Measurements from ENCODE around the gene ZNF501. TPM values are rescaled to one million over a fixed set of nuclear protein-coding genes. Genes with fewer than 3 reads are reported as not detected.

ZNF501 gene
- total and polyA plus RNA-seq, 2 of the 4 experiments (the other 2 are of a cell fraction): 1.1 to 3.2 TPM

DNA sequence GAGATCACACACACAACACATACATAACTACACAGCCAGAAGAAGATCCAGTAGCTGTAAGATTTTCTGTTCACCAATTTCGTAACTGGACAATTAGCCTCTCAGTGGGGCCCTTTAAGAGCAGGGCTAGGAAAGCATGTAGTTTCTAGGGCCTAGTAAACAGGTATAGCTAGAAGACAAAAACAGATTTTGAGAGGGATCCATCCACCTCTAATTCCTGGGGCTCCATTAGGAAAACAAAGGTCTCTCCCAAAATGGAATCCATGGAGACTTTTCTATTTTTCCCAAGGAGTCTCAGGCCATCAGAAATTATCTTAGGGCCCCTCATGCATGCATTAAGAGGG is 42.6 kb downstream of the ZNF501 start:
- no peak overlapping the region for H4K5ac ChIP-seq (ENCODE audit: low read depth, low read length)
- no peak overlapping the region for H3K18ac ChIP-seq (ENCODE audit: low read depth, low read length)
- H3K14ac ChIP-seq (replicated peaks; ENCODE audit: low read depth, low read length): no peak overlapping the region
- no peak overlapping the region for H3K4me2 ChIP-seq (ENCODE audit: low read depth, low read length)
- no peak overlapping the region for H4K8ac ChIP-seq (ENCODE audit: low read depth in 2 of 2, low read length in 2 of 2)
- H3K4me3 ChIP-seq (ENCODE audit: insufficient read depth, low read depth, low read length): no peak overlapping the region
- no peak overlapping the region for H2BK15ac ChIP-seq (ENCODE audit: low read depth, low read length)
- no peak overlapping the region for H2BK20ac ChIP-seq (ENCODE audit: low read depth, low read length)
- H2BK120ac ChIP-seq (ENCODE audit: low read depth, low read length): no peak overlapping the region
- dilution Hi-C loops (cut with HindIII; ENCODE audit: low sequenced_read_pairs, unreplicated experiment): no loop called here
- H3K9ac ChIP-seq (ENCODE audit: low read depth, low read length): no peak overlapping the region
- no peaks in the 10 kb centered on the region for H3K4me1 ChIP-seq (ENCODE audit: control insufficient read depth, insufficient read depth, low read length)
- no peak overlapping the region for H2AK9ac ChIP-seq (replicated peaks; ENCODE audit: low read depth, low read length, poor library complexity)
- no peaks in the 10 kb centered on the region for H3K9me1 ChIP-seq (ENCODE audit: insufficient read depth, low read length)
- no peak overlapping the region for H3K27ac ChIP-seq (ENCODE audit: insufficient read depth, low read length)
- intact Hi-C loops (cut with micrococcal nuclease): no loop called here
- no peak overlapping the region for H2BK5ac ChIP-seq (ENCODE audit: low read depth, low read length, poor library complexity, severe bottlenecking)
- H3K9me3 ChIP-seq (ENCODE audit: control insufficient read depth, insufficient read depth, low read length): peaks cover 17% of the 10 kb centered on the region
- no peaks in the 10 kb centered on the region for H4K20me1 ChIP-seq (ENCODE audit: insufficient read depth, low read length)
- TF ChIP-seq SMC3 (IDR thresholded peaks at IDR 0.05; ENCODE audit: low read depth, low read length) (no peak), NFE2L2 (IDR thresholded peaks at IDR 0.05; ENCODE audit: low read depth, low read length) (no peak), RAD21 (IDR thresholded peaks at IDR 0.05; ENCODE audit: low read length) (no peak), CEBPB (IDR thresholded peaks at IDR 0.05; ENCODE audit: low read depth, low read length) (no peak), RFX5 (IDR thresholded peaks at IDR 0.05; ENCODE audit: low read depth, low read length) (no peak), FOS (IDR thresholded peaks at IDR 0.05; ENCODE audit: low read depth, low read length) (no peak), CHD1 (IDR thresholded peaks at IDR 0.05; ENCODE audit: low read depth, low read length) (no peak), MAZ (IDR thresholded peaks at IDR 0.05; ENCODE audit: borderline replicate concordance, low read depth, low read length) (no peak), RCOR1 (IDR thresholded peaks at IDR 0.05; ENCODE audit: insufficient replicate concordance, low read length) (no peak), BHLHE40 (IDR thresholded peaks at IDR 0.05; ENCODE audit: low read depth, low read length) (no peak), POLR2A (IDR thresholded peaks at IDR 0.05; ENCODE audit: low read depth, low read length) (no peak), MXI1 (IDR thresholded peaks at IDR 0.05; ENCODE audit: borderline replicate concordance, low read depth, low read length) (no peak)
- TF ChIP-seq, protein P1, sequence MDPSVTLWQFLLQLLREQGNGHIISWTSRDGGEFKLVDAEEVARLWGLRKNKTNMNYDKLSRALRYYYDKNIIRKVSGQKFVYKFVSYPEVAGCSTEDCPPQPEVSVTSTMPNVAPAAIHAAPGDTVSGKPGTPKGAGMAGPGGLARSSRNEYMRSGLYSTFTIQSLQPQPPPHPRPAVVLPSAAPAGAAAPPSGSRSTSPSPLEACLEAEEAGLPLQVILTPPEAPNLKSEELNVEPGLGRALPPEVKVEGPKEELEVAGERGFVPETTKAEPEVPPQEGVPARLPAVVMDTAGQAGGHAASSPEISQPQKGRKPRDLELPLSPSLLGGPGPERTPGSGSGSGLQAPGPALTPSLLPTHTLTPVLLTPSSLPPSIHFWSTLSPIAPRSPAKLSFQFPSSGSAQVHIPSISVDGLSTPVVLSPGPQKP (IDR thresholded peaks at IDR 0.05; ENCODE audit: borderline replicate concordance, low read depth, low read length): no peak
- H3K23ac ChIP-seq (ENCODE audit: low read depth, low read length): no peak overlapping the region
- WGBS, 2 experiments (ENCODE audit: extremely low coverage in 2 of 2, insufficient read length in 1 of 2): no CpG with 5 or more reads among the region's 1 CpG
- CTCF ChIA-PET: no interaction called here
- in situ Hi-C loops (cut with MboI; ENCODE audit: low sequenced_read_pairs): no loop called here
- H3K4ac ChIP-seq (ENCODE audit: low read depth, low read length): no peak overlapping the region
- peaks cover 9% of the 10 kb centered on the region; the same call in 1 of the 2 replicates for H3K36me3 ChIP-seq (ENCODE audit: control insufficient read depth, insufficient read depth, low read length)
- H3K56ac ChIP-seq (ENCODE audit: extremely low read depth, insufficient read depth, low read length): no peak overlapping the region
- no peak for DNase-seq
- no peak overlapping the region for H2AFZ ChIP-seq (replicated peaks; ENCODE audit: low read length, poor library complexity)
- peaks cover 23 to 41% of the 10 kb centered on the region in 2 experiments for H3K79me1 ChIP-seq (ENCODE audit: low read depth in 1 of 2, low read length in 2 of 2)
- H3K27me3 ChIP-seq (ENCODE audit: control insufficient read depth, insufficient read depth, low read length): no peaks in the 10 kb centered on the region
- POLR2A ChIA-PET (ENCODE audit: unreplicated experiment): no interaction called here
- BruUV-seq (replicated peaks): no TSS peak
- no peak for ATAC-seq (ENCODE audit: low read depth)
- H2AK5ac ChIP-seq (ENCODE audit: low read depth, low read length): no peak overlapping the region
- H4K91ac ChIP-seq (ENCODE audit: insufficient read depth, low read depth, low read length): no peak overlapping the region

Data from IMR-90 (cell line).